Amniotic stem cell (primary cell): Measurements from ENCODE around the gene ZNF568.

ENCODE experiments used
- DNase-seq: peaks from one replicate; lab custom pipeline; 2025; lab: John Stamatoyannopoulos, UW

ZNF568 gene

GRCh38 chr19:36915992-36916830, at the start of gene ZNF568, which contains the start of gene ZNF829:
Gene ZNF568, plus strand, starts transcription at chr19:36916332. Its CDS starts 6,439 bp downstream, at chr19:36922771.
Gene ZNF829, minus strand, starts transcription at chr19:36916291. Its CDS starts 1,124 bp downstream, at chr19:36915167.
- DNase-seq, result peak; percentile 88

GRCh38 chr19:36876993-36877938, 38.9 kb upstream of the ZNF568 start:
- DNase-seq, result no peak

GRCh38 chr19:36891768-36892357, 24.3 kb upstream of the ZNF568 start:
- DNase-seq, result no peak

- no peak for DNase-seq
Observed at GRCh38 chr19:36894849-36895383, 21.2 kb upstream of the ZNF568 start.

GRCh38 chr19:36898422-36898821, 17.7 kb upstream of the ZNF568 start:
- DNase-seq, result no peak

- no peak for DNase-seq
Observed at GRCh38 chr19:36916991-36917390, 859 bp downstream of the ZNF568 start.

- DNase-seq, result no peak
Observed at GRCh38 chr19:36918090-36918489, 2.0 kb downstream of the ZNF568 start.

- no peak for DNase-seq
Observed at GRCh38 chr19:36931684-36932083, 15.6 kb downstream of the ZNF568 start.

GRCh38 chr19:36939153-36939552, 23.0 kb downstream of the ZNF568 start:
- DNase-seq, result no peak

- no peak for DNase-seq
Observed at GRCh38 chr19:36950335-36951119, 34.4 kb downstream of the ZNF568 start.

GRCh38 chr19:36962346-36962745, 46.2 kb downstream of the ZNF568 start:
- DNase-seq, result no peak

GRCh38 chr19:36963280-36963679, 47.1 kb downstream of the ZNF568 start:
- no peak for DNase-seq

- DNase-seq, result no peak
Observed at GRCh38 chr19:36972571-36972970, 56.4 kb downstream of the ZNF568 start.

- peak; percentile 15 for DNase-seq
Observed at GRCh38 chr19:36973021-36973843, 57.1 kb downstream of the ZNF568 start.

GRCh38 chr19:36973844-36974195, 57.7 kb downstream of the ZNF568 start:
- DNase-seq, result no peak

- DNase-seq, result no peak
Observed at GRCh38 chr19:36986131-36986530, 70.0 kb downstream of the ZNF568 start.

GRCh38 chr19:36986601-36987000, 70.5 kb downstream of the ZNF568 start:
- DNase-seq, result no peak

- DNase-seq, result no peak
Observed at GRCh38 chr19:36987091-36987490, 71.0 kb downstream of the ZNF568 start.

GRCh38 chr19:36997152-36997842, 81.2 kb downstream of the ZNF568 start:
- no peak for DNase-seq

GRCh38 chr19:36997843-36998235, 81.7 kb downstream of the ZNF568 start:
- DNase-seq, result no peak
